Activated T-helper 1 cell treated with Interleukin-2 at 50 U/mL for 16 hours (primary cell): ENCODE results near the gene FAM83E.
"Not testable (repeated sequence)": the region's sequence is repeated elsewhere in the genome, so short reads cannot be mapped to it uniquely, and the experiment has no call there.

Experiments
- DNase-seq: peaks from one replicate; pipeline ENCODE4 v3.0.0-alpha.2; 2020; ENCODE audit warnings: low read depth

The FAM83E gene

DNA sequence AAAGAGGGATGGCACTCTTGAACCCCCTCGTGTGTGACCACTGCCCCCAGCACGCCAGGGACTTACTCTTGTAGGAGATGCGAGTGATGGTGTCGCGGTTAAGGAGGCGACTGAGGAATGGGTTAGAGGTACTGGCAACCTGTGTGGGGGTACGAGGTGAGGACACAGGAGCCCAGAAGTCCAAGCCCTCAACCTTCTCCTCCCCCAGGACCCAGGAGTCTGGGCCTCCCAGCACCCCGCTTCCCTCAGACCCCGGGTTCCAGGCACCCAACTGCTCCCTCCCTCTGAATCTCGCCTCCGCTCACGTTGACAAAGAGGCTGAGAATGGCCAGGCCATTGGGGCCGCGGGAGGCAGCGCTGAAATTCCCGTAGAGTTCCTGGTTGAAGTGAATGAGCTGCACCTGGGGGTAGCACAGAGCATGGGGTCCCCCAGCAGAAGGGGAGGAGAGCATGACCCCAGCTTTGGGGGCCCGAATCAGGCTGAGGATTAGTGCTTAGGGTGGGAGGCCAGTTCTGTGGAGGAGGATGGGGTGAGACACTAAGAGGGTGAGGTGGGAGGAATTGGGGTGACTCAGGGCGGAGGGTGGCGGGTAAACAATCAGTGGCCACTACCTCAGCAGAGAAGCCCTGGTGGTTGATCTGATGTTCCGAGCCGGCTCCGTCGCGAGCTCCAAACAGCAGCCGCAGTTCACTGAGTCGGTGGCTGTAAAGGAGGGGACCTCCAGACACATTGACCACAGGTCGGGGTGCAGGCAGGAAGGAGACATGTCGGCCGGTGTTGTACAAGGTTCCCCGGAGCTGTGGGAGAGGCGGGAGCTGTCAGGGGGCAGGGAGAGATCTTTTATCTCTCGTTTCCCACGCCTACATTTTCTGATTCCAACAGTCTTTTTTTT lies 24.9 kb upstream of the FAM83E start:
- no peak for DNase-seq

DNA sequence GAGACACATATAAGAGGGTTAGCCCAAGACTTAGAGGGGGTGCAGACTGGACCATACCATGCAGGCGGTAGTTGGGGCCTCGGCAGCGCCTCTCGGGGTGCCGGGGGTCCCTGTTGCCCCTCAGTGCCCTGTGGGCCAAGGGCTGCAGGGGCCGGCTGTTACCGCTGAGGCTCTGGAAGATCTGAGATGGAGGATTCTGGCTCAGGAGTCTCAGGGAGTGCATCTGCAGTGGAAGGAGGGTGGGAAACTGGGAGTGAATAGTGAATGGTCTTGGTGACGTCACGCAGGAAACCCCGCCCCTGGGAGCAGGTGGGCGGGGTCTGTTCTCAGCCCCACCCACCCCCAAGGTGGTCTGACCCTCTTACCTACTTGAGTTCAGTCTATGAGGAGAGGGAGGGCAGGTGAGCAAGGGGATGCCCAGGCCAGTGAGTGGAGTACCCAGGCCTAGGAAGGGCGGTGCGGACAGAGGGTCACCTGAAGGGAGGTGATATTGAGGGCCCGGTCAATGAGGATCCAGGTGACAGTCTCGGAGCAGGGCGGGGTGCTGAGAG lies 24.0 kb upstream of the FAM83E start:
- DNase-seq, result no peak

DNA sequence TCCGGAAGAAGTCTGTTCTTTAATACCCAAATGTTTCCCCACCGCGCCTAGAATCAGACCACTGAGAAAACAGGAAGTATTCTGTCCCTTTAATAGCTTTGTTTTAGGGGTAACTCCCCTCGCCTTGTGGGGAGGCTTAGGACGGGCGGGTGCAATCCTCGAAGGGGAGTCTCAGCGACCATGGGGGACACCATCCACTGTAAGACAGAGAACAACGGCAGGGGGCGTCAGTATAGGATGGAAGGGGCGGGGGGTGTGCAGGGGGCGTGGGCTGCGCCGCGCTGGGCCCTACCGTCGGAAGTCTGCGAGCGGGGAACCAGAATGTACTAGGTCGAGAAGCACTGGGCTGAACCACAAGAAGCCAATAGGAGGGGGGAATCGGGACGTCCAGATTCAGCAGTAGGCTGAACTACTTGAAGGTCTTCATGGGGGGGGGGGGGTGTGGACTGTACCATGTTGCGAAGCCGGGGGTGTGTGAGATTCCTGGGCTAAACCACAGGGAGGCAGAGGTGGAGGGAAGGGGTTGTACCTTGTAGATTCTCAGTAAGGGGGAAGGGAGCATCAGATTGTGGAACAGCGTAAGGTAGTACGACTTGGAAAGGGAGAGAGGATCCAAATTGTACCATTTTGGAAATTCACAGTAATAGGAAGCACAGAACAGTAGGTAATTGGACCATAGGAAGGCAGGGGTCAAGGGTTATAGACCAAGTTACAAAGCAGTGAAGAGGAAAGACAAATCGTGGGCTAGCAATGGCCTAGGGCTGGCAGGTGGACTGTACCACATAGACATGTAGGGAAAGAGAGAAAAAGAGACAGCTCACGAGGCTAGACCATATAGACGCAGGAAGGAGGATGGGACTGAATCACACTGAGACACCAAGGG lies 23.3 kb upstream of the FAM83E start:
- peak; percentile 68 for DNase-seq

- DNase-seq, result peak; percentile 99
Observed at GRCh38 chr19:48637449-48637947, 22.6 kb upstream of the FAM83E start.

DNA sequence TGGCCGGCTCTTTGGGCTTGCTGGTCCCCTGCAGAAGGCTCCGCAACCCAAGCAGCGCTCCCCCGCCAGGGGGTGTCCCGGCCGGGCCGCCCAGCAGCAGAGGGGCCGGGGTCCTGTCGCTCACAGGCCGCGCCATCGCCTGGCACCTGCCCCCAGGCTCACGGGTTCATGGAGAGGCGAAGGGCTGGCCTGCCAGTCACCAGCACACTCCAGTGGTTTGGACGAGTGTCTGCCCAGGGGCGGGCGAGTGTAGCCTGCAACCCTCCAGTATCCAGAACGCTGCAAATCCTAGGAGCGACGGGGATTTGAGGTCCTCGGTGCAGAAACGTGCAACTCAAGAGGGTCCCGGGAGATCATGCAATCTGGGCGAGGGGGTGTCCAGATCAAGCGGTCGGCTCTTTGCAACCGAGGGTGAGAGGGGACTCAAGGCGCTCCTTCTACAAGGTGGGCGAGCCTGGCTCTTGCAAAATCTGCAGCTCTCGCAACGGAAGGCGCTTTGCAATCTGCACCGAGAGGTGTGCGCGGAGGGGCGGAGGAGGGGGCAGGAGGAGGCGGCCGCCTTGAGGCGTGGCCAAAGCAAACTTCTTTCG lies 22.1 kb upstream of the FAM83E start, which contains the start of gene DBP:
DBP (minus strand) TSS at position 521 of the 590 bp plus-strand sequence; CDS start at position 136, 385 bp downstream.
- no peak for DNase-seq

DNA sequence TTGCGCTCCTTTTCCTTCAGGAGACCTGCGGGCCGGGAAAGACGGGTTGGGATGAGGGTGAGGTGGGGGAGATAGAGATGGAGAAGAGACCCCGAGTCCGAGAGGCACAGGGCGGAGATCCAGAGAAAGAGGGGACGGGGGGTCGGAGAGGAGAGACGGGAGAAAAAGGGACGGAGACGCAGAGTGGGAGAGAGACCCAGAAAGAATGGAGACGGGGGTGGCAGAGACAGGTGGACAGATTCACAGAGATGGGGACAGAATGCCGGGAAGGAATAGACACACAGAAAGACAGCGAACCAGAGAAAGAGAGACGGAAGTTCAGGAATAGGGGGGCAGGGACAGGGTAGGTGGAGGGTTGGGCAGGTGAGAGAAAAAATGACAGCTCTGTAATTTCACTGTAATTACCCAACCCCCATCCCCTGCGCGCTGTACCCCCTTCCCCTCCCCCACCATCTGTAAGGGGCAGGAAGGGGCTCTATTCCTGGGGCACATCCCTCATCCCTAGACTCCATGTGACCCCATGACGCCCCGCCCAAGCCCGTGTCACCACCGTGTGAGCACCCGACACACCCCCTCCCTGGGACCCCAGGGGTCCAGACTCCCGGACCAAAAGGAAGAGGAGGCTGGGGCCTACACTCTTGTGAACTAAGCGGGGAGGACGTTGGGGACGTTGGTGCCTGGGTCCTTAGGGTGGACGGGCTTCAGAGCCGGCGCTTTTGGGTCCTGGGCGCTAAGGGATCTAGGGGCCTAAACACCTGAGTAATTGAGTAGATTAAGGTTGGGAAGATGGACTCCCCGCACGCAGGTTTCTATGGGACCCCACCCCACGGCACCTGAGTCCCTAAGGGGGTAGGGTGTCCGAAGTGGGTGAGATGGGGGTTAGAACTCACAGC lies 21.3 kb upstream of the FAM83E start:
- DNase-seq, result no peak

DNA sequence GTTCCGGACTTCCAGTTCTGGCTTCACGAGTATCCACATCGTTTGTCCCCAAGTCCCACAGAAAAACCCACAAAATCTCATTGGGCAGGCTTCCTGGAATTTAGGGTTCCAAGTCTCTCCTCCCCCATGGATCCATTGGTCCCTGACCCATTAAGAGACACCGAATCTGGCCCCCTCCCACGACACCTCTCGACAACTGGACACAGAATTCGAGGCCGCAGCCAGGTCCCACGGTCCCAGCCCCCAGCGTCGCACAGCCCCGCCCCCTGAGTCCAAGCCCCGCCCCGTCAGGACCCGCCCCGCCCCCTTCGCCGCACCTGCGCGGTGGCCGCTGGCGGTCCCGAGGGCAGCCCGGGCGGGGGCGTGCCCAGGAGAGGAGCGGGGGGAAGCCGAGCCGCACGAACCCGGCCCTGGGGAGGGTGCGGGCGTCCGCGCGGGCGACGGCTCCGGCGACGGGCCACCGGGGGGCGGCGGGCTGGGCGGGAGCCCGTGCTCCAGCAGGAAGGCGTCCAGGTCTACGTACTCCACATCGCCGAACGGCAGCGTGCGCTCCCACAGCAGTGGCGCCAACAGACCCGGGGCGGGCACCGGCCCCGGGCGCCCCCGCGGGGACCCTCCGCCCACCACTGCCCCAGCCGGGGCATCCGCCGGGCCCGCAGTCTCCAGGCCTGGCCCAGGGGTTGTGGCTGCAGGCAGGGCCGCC lies 20.5 kb upstream of the FAM83E start:
- peak; percentile 69 for DNase-seq

DNA sequence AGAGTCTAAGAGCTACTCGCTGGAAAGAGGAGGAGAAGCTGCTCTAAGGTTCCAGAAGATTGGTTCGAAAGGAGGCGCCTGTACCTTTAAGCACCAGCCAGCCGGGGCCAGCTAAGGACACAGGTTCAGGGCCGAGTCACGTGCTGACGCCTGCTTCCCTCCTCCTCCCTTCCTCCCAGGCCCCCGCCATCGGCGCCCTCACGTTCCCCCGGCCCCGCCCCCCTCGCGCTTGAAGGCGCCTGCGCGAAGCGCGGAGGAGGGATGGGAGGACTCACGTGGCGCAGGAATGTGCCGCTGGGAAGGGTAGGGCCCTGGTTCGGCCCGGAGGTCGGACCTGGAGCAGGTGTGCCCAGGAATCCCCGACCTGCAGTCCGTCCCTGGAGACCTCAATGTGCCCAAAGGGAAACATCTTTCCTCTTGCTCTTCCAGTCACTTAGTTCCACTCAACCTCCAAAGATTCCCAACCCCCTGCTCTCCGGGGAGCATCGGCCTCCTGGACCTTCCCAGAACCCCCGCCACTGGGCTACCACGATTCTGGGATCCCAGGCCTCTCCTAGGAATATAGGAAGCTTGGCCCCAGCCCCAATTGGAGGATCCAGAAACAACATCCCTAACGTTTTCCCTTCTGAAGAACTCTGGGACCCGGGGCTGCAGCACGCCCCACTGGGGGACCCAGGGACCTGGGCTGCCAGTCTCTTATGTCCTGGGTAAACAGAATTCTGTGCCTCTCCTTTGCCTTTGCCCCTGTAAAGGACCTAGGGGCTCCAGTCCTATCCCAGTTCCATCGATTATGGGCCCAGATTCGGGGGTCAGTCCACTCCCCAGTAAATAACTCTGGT lies 19.8 kb upstream of the FAM83E start:
- peak; percentile 84 for DNase-seq

- DNase-seq, result no peak
Observed at GRCh38 chr19:48634036-48634342, 19.1 kb upstream of the FAM83E start.

DNA sequence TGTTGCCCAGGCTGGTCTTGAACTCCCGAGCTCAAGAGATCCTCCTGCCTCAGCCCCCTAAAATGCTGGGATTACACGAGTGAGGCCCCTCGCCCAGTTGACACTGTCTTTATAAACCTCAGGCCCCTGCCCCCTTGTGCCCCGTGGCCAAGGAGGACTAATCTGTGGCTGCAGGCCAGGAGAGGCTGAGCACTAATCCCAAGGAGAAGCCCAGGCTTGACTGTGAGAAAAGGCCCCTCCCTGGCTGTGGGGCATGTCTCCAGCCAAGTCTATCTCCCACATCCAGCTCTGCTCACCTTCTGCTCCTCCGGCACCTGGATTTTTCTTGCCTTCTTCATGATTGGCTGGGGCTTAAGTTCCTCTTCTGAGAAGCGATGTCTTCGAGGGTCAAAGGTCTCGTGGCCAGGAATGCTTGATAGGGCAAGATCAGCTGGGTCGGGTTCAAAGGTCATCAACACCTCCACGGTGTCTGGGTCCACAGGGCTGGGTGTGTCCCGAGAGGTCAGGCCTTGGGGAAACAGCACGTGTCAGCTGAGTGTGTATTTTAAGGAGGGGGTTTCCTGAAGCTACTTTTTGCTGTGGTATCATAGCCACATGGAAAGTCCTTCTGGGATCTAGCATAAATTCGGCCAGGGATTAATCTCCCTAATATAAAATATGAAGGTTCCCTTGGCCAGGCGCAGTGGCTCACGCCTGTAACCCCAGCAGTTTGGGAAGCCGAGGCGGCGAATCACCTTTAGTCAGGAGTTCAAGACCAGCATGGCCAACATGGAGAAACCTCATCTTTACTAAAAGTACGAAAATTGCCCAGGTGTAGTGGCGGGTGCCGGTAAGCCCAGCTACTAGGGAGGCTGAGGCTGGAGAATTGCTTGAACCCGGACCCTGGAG lies 18.5 kb upstream of the FAM83E start:
- DNase-seq, result no peak

DNA sequence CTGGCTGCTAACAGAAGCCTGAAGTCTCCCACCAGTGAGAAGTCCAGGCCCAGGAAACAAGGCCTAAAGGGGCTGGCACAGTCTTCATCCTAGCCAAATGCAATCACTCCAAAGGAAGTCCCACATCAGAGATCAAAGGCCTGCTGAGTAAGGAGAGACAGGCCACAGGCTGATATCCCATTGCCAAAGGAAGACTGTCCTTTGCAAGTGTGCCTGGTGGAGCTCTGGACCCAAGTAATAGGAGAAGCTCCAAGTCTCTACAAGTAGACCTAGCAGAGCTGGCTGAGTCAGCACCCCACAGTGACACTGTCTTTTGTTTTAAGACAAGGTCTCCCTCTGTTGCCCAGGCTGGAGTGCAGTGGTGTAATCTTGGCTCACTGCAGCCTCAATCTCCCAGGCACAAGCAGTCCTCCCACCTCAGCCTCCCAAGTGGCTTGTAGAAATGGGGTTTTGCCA lies 17.8 kb upstream of the FAM83E start:
- no peak for DNase-seq

- DNase-seq, result not testable (repeated sequence)
Observed at GRCh38 chr19:48632286-48632685, 17.4 kb upstream of the FAM83E start.

DNA sequence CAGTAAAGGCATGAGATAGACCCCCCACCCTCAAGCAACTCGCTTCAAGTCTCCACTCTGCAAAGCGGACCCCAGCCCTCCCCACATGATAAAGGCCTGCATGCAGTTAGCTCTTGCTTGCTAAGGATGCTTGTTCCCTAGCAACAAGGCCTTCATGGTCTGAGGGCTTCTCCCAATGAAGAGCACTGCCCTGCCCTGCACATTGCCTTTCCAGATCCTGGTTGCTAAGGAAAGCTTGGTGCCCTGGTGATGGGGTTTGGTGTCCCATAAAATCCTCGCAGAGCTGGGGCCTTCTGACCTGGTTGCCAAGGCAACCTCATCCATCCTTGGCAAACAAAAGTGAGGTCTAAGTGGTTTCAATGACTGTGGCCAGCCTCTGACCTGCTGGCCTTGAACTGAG lies 16.3 kb upstream of the FAM83E start:
- DNase-seq, result no peak

- no peak for DNase-seq
Observed at GRCh38 chr19:48630296-48631063, 15.6 kb upstream of the FAM83E start.

GRCh38 chr19:48629599-48630295 lies 14.9 kb upstream of the FAM83E start:
- DNase-seq, result no peak

DNA sequence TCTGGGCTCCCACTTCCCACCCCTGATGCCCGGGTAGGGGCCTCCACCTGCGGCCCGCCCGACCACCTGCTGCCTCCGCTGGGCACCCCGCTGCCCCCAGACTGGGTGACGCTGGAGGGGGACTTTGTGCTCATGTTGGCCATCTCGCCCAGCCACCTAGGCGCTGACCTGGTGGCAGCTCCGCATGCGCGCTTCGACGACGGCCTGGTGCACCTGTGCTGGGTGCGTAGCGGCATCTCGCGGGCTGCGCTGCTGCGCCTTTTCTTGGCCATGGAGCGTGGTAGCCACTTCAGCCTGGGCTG lies 14.4 kb upstream of the FAM83E start:
- DNase-seq, result no peak
